Bone marrow (tissue), 2 donors: ENCODE measurements around the gene ARHGAP44.
"Not testable (repeated sequence)": the region's sequence is repeated elsewhere in the genome, so short reads cannot be mapped to it uniquely, and the experiment has no call there.

Experiments used
- DNase-seq, 2 donors: peaks; one replicate each; lab custom pipeline; 2025; lab: John Stamatoyannopoulos, UW

The ARHGAP44 gene

DNA sequence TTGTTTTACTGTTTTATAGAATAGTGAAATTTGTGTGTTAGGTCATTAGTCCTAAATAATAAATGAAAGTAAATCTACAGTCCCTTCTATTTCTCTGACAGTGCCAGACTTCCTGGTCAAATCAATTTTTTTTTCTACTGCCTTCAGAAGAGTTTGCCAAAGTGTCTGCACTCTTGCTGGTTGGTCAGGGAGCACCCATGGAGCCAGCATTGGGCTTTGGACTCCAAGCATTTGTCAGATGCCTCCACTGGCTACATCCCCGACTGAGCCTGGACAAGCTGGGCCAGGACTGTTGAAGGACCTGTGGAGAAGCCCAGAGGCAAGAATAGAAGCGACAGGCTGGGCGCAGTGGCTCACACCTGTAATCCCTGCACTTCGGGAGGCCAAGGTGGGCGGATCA, 174.9 kb downstream of the ARHGAP44 start:
- DNase-seq: no peak

DNA sequence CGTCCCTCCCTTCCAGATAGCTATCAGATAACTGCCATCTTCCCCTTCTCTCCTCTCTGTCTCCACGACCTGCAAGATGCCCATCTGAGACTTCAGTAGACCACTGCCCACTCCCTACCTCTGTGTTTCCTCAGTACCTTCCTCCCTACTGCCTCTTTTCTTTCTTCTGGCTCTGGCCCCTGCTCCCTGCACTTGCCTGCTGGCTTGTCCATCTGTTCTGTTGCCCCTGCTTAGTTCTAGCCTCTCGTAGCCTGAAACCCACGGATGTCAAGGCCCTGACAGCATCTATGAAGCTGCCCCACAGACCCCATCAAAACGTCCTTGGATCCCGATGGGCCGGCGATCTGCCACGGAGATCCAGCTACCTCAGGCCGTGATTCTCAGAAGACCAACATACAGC, 175.5 kb downstream of the ARHGAP44 start:
- DNase-seq: no peak

DNA sequence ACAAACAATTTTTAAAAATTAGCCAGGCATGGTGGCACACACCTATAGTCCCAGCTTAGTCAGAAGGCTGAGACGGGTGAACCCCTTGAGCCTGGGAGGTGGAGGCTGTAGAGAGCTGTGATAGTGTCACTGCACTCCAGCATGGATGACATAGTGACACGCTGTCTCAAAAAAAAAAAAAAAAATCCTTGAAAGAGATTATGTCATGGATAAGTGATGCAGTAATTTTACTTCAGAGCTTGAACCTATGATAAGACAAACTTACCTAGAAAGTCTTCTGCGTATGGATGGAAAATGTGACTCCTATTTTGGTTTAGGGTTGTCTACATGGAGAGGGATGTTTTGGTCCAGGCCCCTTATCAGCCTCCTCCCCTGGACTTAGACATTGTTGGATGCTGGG, 176.7 kb downstream of the ARHGAP44 start:
- no peak for DNase-seq

DNA sequence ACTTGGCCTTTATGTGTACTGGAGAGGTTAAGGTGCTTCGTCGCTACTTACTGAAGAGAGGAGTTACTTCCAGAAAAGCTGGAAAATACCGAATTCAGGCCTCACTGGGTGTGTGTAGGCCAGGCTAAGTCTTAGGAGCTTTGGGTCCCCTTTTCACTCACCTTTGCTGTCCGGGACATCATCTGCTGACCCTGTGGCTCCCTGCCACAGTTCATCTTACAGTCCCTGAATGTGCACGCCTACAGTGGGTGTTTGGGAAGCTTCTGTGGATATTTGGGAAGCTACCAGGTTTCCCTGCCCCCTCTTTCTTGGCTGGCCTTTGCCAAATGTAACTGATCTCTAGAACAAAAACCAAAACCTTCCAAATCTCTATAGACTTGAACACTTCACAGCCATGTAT, 177.1 kb downstream of the ARHGAP44 start:
- no peak for DNase-seq

DNA sequence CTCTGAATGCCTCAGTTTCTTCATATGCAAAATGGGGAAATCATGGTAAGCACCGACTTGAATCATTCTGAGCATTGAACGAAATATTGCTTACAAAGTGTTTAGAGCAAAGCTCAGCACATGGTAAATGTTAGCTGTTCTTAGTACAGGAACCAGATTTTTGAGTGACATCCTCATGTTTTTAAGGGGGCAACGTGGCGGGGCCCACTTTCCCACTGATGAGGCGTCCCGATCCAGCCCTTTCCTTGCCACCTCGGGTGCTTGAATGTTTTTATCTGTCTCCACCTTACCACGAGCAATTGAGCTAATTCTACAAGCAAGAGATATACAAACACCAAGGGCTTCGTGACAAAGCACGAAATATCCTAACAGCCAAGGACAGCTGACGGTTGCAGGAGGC, 178.7 kb downstream of the ARHGAP44 start:
- no peak for DNase-seq

DNA sequence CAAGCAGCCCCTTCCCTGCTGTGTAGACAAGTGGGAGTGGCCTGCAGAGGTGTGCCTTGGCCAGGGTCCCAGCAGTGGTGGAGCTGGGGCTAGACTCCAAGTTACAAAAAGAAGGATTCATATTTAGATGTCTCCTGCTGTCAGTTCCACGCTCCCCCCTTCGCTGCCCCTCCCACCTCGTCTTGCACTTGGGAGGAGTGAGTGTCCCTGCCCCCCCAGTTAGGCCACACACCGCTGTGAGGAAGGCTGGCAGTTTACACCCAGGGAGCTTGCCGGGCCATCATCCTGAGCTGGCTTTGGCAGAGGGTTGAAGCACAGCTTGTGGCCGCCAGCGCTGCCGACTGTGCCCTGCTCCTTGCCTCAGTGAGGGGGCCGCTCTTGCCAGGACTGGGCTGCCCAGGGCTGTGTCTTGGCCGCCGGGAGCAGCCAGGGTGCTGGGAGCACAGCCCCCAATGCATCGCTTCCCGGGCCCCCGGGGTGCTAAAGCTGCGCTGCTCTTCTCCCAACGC, 184.3 kb downstream of the ARHGAP44 start:
- DNase-seq: no peak

DNA sequence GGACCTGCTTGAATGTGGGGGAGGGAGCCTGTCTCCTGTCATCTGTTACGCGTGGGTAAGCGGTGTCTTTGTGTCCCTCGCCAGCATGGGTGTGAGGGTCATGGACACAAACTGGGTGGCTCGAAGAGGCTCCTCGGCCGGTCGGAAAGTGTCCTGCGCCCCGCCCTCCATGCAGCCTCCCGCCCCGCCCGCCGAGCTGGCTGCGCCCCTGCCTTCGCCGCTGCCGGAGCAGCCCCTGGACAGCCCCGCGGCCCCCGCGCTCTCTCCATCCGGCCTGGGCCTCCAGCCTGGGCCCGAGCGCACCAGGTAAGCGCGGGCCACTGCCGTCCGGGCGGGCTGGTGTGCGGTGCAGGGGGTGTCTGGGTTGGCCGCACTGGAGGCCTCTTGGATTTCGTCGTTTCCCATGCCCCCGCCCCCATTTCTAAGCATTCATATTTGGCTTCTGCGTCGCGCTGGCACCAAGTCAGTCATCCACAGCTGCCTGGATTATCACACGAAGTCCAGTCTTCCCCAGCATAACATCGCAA, 184.8 kb downstream of the ARHGAP44 start:
- DNase-seq: no peak

DNA sequence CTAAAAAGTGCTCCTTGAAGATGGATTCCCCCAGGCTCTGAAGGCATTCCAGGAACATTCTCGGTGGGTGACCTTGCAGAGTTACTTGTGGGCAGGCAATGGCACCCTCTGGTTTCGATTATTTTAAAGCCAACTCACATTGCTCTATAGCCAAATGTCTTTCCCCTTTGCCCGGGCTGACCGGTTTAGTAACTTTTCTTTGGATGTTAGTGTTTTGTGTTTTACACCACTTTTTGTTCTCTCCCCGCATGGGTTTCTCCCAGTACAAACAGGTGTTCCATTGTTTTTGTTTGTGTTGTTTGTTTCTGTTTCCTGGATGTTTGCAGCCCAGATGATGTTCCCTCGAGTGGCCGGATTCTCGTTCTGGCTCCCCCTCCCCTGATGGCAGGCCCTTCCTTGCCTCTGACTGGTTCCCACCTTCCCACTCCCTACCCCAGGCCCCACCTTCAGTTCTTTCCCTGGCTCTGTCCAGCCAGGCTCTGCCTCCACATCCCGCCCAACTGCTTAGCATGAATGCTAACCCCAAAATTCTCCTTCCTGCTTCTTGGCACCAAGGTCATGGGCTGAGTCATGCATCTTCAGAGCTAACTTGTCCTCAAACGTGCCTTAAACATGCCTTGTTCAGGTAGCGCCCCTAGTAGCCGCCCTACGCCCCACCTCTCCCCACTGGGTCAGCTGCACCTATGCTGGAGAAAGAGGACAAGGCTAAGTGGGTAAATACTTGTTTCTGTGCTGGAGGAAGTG, 187.9 kb downstream of the ARHGAP44 start:
- no peak for DNase-seq

DNA sequence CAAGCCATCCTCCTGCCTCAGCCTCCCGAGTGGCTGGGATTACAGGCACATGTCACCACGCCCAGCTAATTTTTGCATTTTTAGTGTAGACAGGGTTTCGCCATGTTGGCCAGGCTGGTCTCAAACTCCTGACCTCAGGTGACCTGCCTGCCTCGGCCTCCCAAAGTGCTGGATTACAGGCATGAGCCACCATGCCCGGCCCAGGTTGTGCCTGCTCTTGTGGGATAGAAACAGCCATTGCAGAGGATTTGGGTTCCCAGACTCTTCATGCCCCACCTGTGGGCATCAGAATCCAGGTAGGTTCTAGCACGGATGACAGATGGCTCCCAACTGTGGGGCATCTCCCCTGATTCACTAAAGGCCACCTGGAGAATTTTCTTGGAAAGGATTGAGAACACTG, 189.5 kb downstream of the ARHGAP44 start:
- DNase-seq: not testable (repeated sequence)

DNA sequence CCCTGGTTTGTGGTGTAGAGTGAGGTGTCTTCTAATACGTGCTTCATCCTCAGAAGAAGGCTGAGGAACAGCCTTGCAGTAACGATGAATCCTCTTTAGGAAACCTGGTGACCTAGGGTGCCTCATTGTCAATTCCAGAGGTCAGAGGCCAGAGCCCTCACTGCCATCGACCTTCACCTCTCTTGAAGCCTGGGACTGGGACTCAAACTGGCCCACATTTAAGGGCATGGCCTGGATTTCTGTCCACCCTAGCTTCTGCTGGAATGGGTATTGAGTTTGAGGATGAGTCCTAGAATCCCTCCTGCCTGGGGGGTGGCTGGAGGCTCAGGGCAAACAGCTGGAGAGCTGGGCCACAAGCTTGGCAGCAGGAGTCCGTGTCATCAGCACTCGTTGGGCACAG, 189.9 kb downstream of the ARHGAP44 start:
- no peak for DNase-seq

DNA sequence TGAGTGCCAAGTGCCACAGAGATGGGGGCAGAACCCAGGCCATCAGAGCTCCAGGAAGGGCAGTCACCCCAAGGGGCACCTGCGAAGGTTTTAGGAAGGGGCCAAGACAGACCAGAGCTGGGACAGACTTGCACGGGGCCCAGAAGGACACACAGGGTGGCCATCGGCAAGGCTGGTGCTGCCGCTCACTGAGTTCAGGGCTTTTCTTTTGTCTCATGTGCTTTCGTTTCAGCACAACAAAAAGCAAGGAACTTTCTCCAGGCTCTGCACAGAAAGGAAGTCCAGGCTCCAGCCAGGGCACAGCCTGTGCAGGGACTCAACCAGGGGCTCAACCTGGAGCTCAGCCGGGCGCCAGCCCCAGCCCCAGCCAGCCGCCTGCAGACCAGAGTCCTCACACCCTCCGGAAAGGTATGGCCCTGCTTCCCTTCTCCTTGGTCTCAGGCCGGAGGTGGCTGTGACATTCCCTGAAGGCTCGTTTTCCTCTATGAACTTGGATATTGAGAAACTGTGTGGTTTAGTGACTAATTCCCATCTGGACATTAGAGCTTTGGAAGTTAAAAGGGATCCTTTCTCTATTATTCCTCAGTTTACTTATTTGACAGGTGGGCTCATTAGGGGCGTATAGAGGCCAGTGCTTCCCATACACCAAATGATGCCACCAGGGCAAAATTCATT, 190.7 kb downstream of the ARHGAP44 start:
- no peak for DNase-seq

DNA sequence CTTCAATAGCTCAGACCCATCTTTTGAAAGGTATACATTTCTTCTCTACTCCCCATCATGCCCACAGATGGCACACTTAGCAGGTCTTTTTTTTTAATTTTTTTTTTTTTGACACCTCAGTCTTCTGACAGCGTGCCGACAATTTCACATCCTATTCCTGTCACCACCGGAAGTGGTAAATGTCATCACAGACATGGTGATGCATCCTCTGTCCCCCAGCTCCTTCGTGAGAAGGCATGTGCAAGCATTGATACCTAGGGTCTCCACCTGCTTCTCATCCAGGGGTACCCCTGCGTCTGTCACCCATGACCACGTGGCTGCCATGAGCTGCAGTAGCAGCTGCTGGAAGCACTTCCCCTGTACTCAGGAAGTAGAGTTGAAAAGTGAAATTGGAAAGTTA, 192.9 kb downstream of the ARHGAP44 start:
- DNase-seq: no peak

DNA sequence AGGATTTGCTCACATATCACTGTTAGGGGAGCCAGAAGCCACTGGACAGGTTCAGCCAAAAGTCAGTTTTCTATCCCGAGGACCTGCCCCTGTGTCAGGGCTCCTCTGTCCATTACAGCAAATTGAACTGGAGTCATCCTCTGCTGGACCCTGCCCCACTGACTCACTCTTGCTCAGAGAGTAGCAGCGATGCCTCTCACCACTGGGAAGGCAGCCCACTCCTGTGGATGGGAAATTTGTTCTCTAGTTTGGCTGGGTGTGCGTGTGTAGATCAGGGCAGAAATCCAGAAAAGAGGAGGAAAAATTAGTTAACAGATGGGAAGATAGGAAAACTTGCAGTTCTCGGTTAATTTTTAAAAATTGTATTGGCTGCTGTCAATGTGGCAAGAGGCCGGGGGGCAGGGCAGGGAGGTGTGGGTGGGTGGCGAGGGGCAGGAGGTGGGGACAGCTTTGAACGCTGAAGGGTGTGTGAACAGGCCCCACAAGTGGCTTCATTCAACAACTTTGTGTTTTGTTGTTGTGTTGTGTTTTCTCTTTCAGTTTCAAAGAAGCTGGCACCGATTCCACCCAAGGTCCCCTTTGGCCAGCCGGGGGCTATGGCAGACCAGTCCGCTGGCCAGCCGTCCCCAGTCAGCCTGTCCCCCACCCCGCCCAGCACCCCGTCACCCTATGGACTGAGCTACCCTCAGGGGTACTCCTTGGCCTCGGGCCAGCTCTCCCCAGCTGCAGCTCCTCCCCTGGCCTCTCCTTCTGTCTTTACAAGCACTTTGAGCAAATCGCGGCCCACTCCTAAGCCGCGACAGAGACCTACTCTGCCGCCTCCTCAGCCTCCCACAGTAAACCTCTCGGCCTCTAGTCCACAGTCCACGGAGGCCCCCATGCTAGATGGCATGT, 194.9 kb downstream of the ARHGAP44 start:
- no peak for DNase-seq

DNA sequence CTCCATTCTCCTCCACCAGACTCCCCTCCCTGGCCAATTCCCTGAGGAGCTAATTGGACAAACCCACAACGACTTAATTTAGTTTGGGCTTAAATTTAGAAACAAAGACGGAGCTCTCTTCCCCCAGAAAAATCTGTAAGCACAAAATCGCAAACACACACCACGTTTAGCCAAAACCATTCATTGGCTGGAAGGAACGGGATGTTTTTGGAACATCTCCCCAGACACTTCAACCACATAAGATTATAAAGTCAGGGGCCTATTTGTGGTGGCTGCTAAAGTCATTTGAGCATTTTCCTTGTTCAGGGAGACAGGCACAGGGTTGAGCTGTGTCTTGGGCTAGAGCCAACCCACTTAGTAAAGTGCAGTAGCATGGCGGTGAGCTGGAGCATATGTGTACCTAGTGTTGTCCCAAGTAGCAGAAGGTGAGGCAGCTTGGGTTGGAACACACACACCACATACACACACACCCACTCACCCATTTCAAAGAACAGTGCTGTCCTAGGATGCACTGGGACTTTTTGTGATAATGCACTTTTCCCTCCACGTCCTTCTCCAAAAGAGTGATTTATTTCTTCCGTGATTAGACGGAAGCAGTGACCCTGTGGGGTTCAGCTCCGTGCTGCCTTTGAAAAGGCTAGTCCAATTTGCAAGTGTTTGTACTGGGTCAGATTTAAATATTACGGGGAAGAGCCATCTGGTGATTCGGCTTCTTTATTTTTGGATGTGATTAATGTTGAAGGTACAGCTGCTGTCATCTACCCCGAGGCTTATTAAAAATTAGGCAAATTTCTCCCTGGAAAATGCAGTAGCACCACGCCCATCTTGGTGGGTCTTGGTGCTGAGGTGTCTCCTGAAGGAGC, 196.4 kb downstream of the ARHGAP44 start:
- DNase-seq: no peak

DNA sequence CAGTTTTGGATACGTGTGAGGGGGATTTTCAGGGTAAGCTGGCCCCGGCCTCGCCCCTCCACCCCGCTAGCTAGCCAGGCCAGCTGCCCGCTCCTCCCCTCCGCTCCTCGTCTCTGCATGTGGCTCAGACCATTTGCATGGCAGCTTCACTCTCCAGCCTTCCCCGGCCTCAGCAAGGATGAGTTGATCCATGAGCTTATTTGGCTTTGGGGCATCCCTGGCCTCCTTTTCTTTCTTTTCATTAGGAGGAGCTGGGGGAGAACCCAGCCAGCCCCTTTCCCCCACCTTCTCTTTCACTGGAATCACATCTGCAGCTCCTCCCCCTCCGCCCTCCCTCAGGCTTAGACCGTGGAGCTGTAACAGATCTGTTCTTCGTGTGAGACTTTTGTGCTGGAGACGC, 197.8 kb downstream of the ARHGAP44 start:
- DNase-seq: no peak

DNA sequence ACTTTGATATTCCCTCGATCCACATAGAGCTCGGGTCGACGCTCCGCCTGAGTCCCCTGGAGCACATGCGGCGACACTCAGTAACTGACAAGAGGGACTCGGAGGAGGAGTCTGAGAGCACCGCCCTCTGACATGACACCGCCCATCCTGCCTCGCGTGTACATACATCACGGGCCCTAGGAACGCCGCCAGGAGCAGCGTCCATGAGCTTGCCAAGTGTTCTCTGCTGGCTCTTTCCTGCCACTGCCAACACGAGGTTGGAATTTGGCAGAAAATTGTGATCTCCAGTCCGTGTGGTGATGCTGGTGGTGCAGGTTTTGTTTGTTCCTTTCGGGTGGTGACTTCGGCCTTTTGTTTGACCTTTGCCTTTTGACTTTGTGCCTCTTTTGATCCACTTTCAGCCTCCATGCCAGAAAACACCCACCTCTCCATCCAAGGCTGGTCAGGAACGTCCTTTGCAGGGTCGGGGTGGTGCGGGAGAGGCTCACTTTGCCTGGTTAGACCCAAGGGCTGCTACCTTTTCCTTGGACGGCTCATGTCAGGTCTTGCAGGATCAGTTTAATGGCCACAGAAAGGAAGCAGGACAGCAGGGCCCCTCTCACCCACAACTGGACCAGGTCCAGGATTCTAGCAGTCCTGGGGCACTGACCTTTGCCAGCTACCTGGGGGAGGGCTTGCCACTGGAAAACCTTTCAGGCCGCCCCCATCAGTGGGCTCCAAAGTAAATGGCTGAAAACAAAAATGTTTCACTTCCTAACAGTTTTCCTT, 200.9 kb downstream of the ARHGAP44 start:
- no peak for DNase-seq

DNA sequence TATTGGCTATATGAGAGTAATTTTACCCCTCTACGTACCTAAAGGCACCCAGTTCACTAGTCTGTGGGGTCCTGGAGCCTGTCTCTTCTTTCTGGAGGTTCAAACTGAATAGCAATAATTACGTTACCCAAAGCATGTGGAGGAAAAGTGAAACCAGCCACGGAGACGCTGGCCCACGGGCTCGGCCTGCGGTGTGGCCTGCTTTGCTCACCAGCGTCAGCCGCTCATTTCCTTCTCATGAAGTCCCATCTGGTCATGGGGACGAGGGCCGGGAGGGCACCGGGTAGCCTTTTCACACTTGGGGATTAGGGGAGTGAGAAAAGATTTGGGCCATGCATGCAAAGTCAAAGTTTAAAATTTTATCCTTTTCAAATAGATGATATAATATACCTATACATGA, 201.6 kb downstream of the ARHGAP44 start:
- no peak for DNase-seq

DNA sequence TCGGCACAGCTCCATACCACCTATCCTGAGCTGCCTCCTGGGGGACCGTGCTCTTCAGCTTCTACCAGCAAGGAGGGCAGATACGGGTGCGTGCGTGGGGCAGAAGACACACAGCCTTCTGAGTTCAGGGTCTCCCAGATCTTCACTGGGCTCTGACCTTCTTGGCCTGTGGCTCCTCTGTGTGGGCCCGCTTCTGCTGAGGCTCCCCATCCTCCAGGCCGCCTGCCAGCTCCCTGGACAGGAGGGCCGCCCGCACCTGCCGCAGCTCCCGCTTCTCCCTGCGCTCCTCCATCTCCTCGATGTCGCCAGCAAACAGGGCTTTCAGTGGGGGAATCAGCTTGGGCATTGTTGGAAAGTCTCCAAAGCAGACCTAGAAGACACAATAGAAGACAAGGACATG, 203.4 kb downstream of the ARHGAP44 start:
- DNase-seq: no peak

DNA sequence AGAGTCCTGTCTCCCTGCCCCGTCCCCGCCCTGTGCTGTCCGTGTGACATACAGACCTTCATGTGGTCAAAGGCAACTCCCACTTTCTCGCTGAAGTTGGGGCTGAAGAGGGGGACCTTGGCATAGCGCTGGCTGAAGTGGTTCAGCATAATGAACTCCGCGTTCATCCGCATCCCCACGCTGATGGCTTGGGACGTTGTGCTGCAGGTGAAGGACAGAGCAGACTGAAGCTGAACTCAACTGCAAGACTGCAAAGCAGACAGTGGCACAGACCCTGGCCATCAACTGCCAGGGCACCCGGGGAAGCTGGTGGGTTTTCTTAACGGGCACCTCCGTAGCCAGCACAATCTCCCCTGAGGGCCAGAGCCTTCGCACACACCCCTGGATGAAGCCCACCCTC, 204.3 kb downstream of the ARHGAP44 start:
- no peak for DNase-seq

DNA sequence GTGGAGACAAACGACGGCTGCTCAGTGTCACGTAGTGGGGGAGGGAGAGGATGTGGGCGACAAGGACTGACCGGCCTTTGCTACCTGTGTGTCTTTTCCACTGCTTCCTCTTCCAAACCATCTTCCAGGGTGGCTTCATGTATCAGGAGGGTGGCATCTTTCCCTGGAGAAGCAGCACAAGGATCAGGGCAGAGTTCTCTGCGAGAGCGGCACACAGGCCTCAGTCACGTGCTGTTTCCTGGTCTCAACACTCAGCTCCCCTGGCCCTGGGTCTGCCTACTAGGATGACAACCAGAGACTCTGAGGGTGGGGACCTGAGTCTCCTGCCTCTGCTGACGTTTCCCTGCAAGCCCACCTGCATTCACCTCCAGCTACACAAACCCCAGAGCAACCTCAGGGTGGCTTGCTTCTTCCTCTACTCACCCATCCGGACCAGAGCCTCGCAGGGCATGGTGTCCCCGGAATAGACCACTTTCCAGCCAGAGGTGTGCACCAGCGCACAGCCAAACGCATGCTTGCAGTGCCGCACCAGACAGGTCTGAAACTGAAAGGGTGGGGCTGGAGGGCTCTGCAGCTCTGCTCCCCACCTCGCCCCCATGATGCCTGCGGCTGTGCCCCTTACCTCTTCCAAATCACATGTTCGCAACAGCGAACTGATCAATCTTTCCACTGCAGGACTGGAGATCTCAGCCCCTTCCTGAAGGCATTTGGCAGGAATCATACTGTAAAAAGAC, 205.2 kb downstream of the ARHGAP44 start:
- DNase-seq: no peak
